OCI-LY1 (cell line): ENCODE results near the gene USP25.

Experiments used
- H2AFZ ChIP-seq: fragments of 200-600 bp; sonication (generic), shearing (Covaris generic); 2 replicates; pipeline ENCODE4 v1.6.0; 2014; ENCODE audit warnings: antibody characterized with exemption, mild to moderate bottlenecking, low read length
- H3F3A ChIP-seq: fragments of 200-600 bp; sonication (generic), shearing (Covaris generic); 2 replicates; pipeline ENCODE4 v1.6.0; 2014; ENCODE audit warnings: mild to moderate bottlenecking, antibody characterized with exemption, low read length, moderate library complexity; ENCODE audit not compliant: insufficient read depth
- H3K27ac ChIP-seq: fragments of 200-600 bp; sonication (generic); 2 replicates; pipeline ENCODE4 v1.5.1; 2014; ENCODE audit warnings: low read length, mixed run types, mild to moderate bottlenecking, low read depth; ENCODE audit not compliant: poor library complexity, severe bottlenecking
- H3K27me3 ChIP-seq: fragments of 200-600 bp; sonication (generic); 2 replicates; pipeline ENCODE4 v1.6.0; 2014; ENCODE audit warnings: antibody characterized with exemption, mild to moderate bottlenecking, low read length, moderate library complexity; ENCODE audit not compliant: insufficient read depth
- H3K36me3 ChIP-seq: fragments of 200-600 bp; sonication (generic); 2 replicates; pipeline ENCODE4 v1.6.1; 2014; ENCODE audit warnings: mild to moderate bottlenecking, antibody characterized with exemption, low read length, moderate library complexity, mixed read lengths; ENCODE audit not compliant: insufficient read depth
- H3K4me1 ChIP-seq: fragments of 200-600 bp; sonication (generic); 2 replicates; pipeline ENCODE4 v1.5.1; 2014; ENCODE audit warnings: mild to moderate bottlenecking, low read length, moderate library complexity; ENCODE audit not compliant: insufficient read depth, severe bottlenecking
- H3K4me2 ChIP-seq: fragments of 200-600 bp; sonication (generic), shearing (Covaris generic); 2 replicates; pipeline ENCODE4 v1.6.1; 2014; ENCODE audit warnings: low read length
- H3K4me3 ChIP-seq: fragments of 200-600 bp; sonication (generic); 2 replicates; pipeline ENCODE4 v1.5.1; 2014; ENCODE audit warnings: low read length, low read depth, mild to moderate bottlenecking, mixed read lengths; ENCODE audit not compliant: poor library complexity, severe bottlenecking
- H3K79me2 ChIP-seq: fragments of 200-600 bp; shearing (Covaris generic); 2 replicates; pipeline ENCODE4 v1.6.1; 2016; ENCODE audit warnings: mixed run types, low read length, mixed read lengths; ENCODE audit not compliant: insufficient read depth
- H3K9ac ChIP-seq: fragments of 200-600 bp; sonication (generic), shearing (Covaris generic); 2 replicates; pipeline ENCODE4 v1.6.1; 2014; ENCODE audit warnings: mild to moderate bottlenecking, low read length, mixed read lengths
- H3K9me2 ChIP-seq: fragments of 200-600 bp; sonication (generic), shearing (Covaris generic); 2 replicates; pipeline ENCODE4 v1.6.1; 2014; ENCODE audit warnings: low read depth, mild to moderate bottlenecking, low read length, mixed read lengths
- H3K9me3 ChIP-seq: fragments of 200-600 bp; shearing (Covaris generic); 2 replicates; pipeline ENCODE4 v1.6.1; 2014; ENCODE audit warnings: low read length, mixed read lengths
- H4K20me1 ChIP-seq: fragments of 200-600 bp; sonication (generic), shearing (Covaris generic); 2 replicates; pipeline ENCODE4 v1.6.0; 2016; ENCODE audit warnings: mild to moderate bottlenecking, low read length; ENCODE audit not compliant: insufficient read depth
- EZH2 ChIP-seq: fragments of 200-600 bp; sonication (generic), shearing (Covaris generic); IDR thresholded peaks from 2 replicates; pipeline ENCODE4 v1.8.0; 2017; ENCODE audit warnings: borderline replicate concordance, mixed run types, mild to moderate bottlenecking, antibody characterized with exemption, low read length, moderate library complexity, mixed read lengths
- TF ChIP-seq, protein P1 (sequence below): fragments of 200-600 bp; sonication (generic), shearing (Covaris generic); IDR thresholded peaks from 2 replicates; pipeline ENCODE4 v1.5.1; 2017; ENCODE audit warnings: mild to moderate bottlenecking, antibody characterized with exemption, low read length, moderate library complexity, mixed read lengths

USP25 gene

DNA sequence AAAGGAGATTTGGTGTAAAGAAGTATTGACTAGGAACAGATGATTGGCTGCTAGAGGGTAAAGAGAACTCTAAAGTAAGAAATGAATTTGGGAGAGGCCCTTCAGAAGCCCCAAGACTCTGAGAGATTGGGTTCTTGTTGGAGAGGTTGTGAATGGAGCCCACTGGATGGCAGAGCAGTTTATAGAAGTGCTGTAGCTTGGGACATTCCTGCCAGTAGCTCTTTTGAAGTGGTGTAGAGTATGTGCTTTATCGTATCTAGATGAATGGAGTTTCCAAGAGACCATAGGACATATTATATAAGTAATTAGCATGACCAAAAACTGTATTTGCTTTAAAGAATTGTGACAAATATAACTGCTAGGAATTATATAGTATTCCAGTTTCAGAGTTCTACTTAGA, 21.3 kb downstream of the USP25 start:
- no peaks in the 10 kb centered on the region for H3K4me1 ChIP-seq
- H3K9me3 ChIP-seq = peaks cover 6% of the 10 kb centered on the region; the same call in 1 of the 2 replicates
- no peak overlapping the region for H3K27ac ChIP-seq
- H3K79me2 ChIP-seq = peaks cover 86% of the 10 kb centered on the region
- TF ChIP-seq, protein P1, sequence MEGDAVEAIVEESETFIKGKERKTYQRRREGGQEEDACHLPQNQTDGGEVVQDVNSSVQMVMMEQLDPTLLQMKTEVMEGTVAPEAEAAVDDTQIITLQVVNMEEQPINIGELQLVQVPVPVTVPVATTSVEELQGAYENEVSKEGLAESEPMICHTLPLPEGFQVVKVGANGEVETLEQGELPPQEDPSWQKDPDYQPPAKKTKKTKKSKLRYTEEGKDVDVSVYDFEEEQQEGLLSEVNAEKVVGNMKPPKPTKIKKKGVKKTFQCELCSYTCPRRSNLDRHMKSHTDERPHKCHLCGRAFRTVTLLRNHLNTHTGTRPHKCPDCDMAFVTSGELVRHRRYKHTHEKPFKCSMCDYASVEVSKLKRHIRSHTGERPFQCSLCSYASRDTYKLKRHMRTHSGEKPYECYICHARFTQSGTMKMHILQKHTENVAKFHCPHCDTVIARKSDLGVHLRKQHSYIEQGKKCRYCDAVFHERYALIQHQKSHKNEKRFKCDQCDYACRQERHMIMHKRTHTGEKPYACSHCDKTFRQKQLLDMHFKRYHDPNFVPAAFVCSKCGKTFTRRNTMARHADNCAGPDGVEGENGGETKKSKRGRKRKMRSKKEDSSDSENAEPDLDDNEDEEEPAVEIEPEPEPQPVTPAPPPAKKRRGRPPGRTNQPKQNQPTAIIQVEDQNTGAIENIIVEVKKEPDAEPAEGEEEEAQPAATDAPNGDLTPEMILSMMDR = no peak
- no peak for TF ChIP-seq EZH2
- no peaks in the 10 kb centered on the region for H3F3A ChIP-seq
- no peak overlapping the region for H2AFZ ChIP-seq
- H4K20me1 ChIP-seq = no peaks in the 10 kb centered on the region
- no peaks in the 10 kb centered on the region for H3K36me3 ChIP-seq
- no peaks in the 10 kb centered on the region for H3K27me3 ChIP-seq
- no peak overlapping the region for H3K9ac ChIP-seq
- no peak overlapping the region for H3K4me3 ChIP-seq
- H3K4me2 ChIP-seq = no peak overlapping the region
- H3K9me2 ChIP-seq = no peaks in the 10 kb centered on the region

DNA sequence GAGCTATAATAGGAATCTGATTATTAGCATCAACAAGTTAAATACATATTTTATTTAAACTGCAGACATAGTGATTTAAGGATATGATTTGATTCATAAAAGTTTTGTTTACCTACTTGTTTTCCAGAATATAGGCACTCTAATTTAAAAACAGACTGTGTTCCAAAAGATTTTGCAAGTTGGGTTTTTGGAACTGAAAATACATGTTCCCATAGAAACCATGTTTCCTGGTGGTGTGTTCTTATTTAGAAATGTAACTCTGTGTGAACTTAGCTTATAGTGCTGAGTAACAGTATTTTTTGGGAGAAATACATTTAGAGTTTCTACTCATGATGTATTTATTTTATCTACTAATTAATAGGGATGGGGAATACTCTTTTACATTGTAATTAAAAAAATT, 21.8 kb downstream of the USP25 start:
- Histone ChIP-seq H3K4me1 (no peaks in the 10 kb centered on the region), H2AFZ (no peak overlapping the region), H3K79me2 (peaks cover 84% of the 10 kb centered on the region), H3K27ac (no peak overlapping the region), H3K9me3 (peaks cover 8% of the 10 kb centered on the region; the same call in 1 of the 2 replicates), H3K9me2 (no peaks in the 10 kb centered on the region), H3K4me3 (no peak overlapping the region), H3K4me2 (no peak overlapping the region), H3F3A (no peaks in the 10 kb centered on the region), H4K20me1 (no peaks in the 10 kb centered on the region), H3K27me3 (no peaks in the 10 kb centered on the region), H3K36me3 (no peaks in the 10 kb centered on the region), H3K9ac (no peak overlapping the region)
- TF ChIP-seq EZH2 = no peak
- TF ChIP-seq, protein P1 = no peak

DNA sequence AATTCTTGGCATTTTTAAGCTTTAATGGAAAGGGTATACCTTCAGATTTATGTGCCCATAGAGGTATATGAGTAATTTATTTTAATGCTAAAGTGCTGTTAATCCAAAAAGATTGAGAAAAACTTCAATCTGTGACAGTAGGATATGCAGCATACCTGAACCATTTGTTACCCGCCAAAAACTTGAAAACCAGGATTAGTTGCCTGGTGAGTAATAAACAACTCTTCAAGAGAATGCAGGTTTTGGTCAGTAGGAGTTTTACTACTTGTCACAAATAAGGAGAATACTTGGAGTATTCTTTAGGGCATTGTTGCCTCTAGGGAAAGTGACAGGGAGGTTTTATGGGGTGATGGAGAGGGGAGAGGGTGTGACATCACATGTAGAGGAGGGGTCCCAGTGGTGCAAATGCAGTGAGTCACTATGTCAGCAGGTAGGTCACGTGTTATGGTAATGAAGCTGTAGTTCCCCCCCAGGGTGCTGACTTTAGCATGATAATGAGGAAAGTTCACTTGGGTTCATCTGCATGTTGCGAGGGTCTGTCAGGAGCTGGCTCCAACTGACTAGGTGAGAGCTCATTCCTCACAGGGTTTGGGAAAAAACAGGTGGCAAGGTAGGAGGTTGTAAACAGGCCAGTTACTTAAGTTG, 23.1 kb downstream of the USP25 start:
- no peaks in the 10 kb centered on the region for H3F3A ChIP-seq
- peaks cover 19% of the 10 kb centered on the region for H3K9me3 ChIP-seq
- H3K4me3 ChIP-seq = no peak overlapping the region
- peaks cover 82% of the 10 kb centered on the region for H3K79me2 ChIP-seq
- TF ChIP-seq EZH2 = no peak
- TF ChIP-seq, protein P1 = no peak
- no peak overlapping the region for H2AFZ ChIP-seq
- H3K9me2 ChIP-seq = no peaks in the 10 kb centered on the region
- H3K4me2 ChIP-seq = no peak overlapping the region
- H3K9ac ChIP-seq = no peak overlapping the region
- no peak overlapping the region for H3K27ac ChIP-seq
- H3K4me1 ChIP-seq = no peaks in the 10 kb centered on the region
- no peaks in the 10 kb centered on the region for H3K27me3 ChIP-seq
- H4K20me1 ChIP-seq = no peaks in the 10 kb centered on the region
- no peaks in the 10 kb centered on the region for H3K36me3 ChIP-seq
